ENCODE measurements around the gene CEP57L1. TPM values are rescaled to one million over a fixed set of nuclear protein-coding genes. Genes with fewer than 3 reads are reported as not detected.

CEP57L1 gene
- total and polyA plus RNA-seq, 2 experiments from 2014 or later, result 17.1 to 20.2 TPM

- TF ChIP-seq ZNF462 (CRISPR knock-in tag; IDR thresholded peaks at IDR 0.05), result no peak
These were observed 107.3 kb downstream of the CEP57L1 start (continued) for GRCh38 chr6:109202409-109203264.

GRCh38 chr6:109204511-109204910 lies 109.2 kb downstream of the CEP57L1 start:
- no peak overlapping the region for H3K4me3 Mint-ChIP-seq
- no peaks in the 10 kb centered on the region for H3K27me3 Mint-ChIP-seq (ENCODE audit: insufficient read depth, low read depth, poor library complexity)
- no peaks in the 10 kb centered on the region for H3K36me3 Mint-ChIP-seq (ENCODE audit: low read depth)
- H4K20me1 ChIP-seq (replicated peaks; ENCODE audit: insufficient read depth), result no peaks in the 10 kb centered on the region
- no peaks in the 10 kb centered on the region for H3K79me2 ChIP-seq (replicated peaks; ENCODE audit: insufficient read depth)
- H3K27ac ChIP-seq (ENCODE audit: low read depth), result no peak overlapping the region
- H3K27me3 ChIP-seq (ENCODE audit: insufficient read depth), result no peaks in the 10 kb centered on the region
- ATAC-seq, result no peak
- no peak for DNase-seq (ENCODE audit: low spot score)
- H3K9me3 Mint-ChIP-seq, result no peaks in the 10 kb centered on the region
- H3K27ac Mint-ChIP-seq, result no peak overlapping the region
- H3F3A ChIP-seq (replicated peaks; ENCODE audit: low read depth), result no peaks in the 10 kb centered on the region
- no peak for TF ChIP-seq CTCF (conservative IDR thresholded peaks at IDR 0.05; ENCODE audit: low read depth in 2 of 2)
- H3K36me3 ChIP-seq (ENCODE audit: insufficient read depth), result no peaks in the 10 kb centered on the region
- H3K4me3 ChIP-seq, result no peak overlapping the region
- no peak overlapping the region for H2AFZ ChIP-seq
- no peaks in the 10 kb centered on the region for H3K4me1 Mint-ChIP-seq
- H3K4me1 ChIP-seq (ENCODE audit: insufficient read depth), result no peaks in the 10 kb centered on the region
- H3K4me2 ChIP-seq, result no peak overlapping the region
- peaks cover 10% of the 10 kb centered on the region; the same call in 1 of the 2 replicates for H3K9me2 ChIP-seq (ENCODE audit: insufficient read depth)

Data from GM23338 (cell line).